ENCODE measurements around the gene SVBP. TPM values are rescaled to one million over a fixed set of nuclear protein-coding genes. Genes with fewer than 3 reads are reported as not detected.
A peak's percentile ranks its signal among the peaks of the same experiment; 100 is the strongest.

SVBP gene
- total and polyA plus RNA-seq, 2 donors (not counting 3 experiments of a cell fraction or from before 2014, with no cell fraction given), result 18.1 to 24.1 TPM

DNA sequence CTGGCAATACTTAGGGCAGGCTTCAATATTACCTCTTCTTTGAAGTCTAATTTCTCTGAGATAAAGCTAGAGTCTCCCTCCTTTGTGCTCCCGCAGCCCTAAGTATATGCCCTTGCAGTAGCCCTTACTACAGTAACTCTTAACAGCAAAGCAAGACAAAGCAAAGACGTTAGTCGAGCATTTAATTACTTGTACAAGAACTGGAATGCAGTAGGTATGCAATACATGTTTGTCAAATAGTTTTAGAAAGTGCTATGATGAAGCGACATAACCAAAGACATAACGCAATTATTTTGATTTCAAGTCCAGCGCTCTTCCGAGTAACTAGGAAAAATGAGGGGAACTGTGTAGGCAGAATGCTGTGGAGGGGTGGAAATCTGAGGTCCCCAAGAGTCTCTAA, 51.9 kb downstream of the SVBP start:
- no TSS peak for BruUV-seq (replicated peaks)
- CTCF ChIA-PET, result interaction anchor here (0.7 to 3.7 kb wide), 16 partner anchors 7 to 592 kb away, joined by 3 to 32 read pairs (median 6); partner anchors contain the start of genes ERMAP, TMEM269 and ZNF691
- intact Hi-C loops (cut with micrococcal nuclease), result loop anchor here (5.0 kb wide), 2 partner anchors 157 to 308 kb away; partner anchors contain the start of genes PPCS and ZMYND12

More for the DNA sequence above, 51.9 kb downstream of the SVBP start:
- no peak for TF ChIP-seq POLR2A (IDR thresholded peaks at IDR 0.05; ENCODE audit: low read depth, low read length)
- TF ChIP-seq EZH2 (IDR thresholded peaks at IDR 0.05; ENCODE audit: borderline replicate concordance, low read depth, low read length, severe bottlenecking), result no peak
- TF ChIP-seq JUN (IDR thresholded peaks at IDR 0.05; ENCODE audit: borderline replicate concordance, insufficient read depth, insufficient read length, low read depth), result no peak
- TF ChIP-seq, protein P1, sequence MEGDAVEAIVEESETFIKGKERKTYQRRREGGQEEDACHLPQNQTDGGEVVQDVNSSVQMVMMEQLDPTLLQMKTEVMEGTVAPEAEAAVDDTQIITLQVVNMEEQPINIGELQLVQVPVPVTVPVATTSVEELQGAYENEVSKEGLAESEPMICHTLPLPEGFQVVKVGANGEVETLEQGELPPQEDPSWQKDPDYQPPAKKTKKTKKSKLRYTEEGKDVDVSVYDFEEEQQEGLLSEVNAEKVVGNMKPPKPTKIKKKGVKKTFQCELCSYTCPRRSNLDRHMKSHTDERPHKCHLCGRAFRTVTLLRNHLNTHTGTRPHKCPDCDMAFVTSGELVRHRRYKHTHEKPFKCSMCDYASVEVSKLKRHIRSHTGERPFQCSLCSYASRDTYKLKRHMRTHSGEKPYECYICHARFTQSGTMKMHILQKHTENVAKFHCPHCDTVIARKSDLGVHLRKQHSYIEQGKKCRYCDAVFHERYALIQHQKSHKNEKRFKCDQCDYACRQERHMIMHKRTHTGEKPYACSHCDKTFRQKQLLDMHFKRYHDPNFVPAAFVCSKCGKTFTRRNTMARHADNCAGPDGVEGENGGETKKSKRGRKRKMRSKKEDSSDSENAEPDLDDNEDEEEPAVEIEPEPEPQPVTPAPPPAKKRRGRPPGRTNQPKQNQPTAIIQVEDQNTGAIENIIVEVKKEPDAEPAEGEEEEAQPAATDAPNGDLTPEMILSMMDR (IDR thresholded peaks at IDR 0.05; ENCODE audit: extremely low read depth in 1 of 2, insufficient read depth in 1 of 2, low read depth in 1 of 2, low read length in 2 of 2), result no peak
- TF ChIP-seq GATA2 (IDR thresholded peaks at IDR 0.05; ENCODE audit: insufficient read depth, insufficient read length, low read depth, low read length), result no peak
- TF ChIP-seq FOS (IDR thresholded peaks at IDR 0.05; ENCODE audit: borderline replicate concordance, insufficient read depth, low read length), result no peak
- TF ChIP-seq, protein P2, sequence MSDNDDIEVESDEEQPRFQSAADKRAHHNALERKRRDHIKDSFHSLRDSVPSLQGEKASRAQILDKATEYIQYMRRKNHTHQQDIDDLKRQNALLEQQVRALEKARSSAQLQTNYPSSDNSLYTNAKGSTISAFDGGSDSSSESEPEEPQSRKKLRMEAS (IDR thresholded peaks at IDR 0.05; ENCODE audit: insufficient read depth, insufficient read length), result no peak
- TF ChIP-seq MYC (IDR thresholded peaks at IDR 0.05; ENCODE audit: low read depth, low read length), result no peak
- TF ChIP-seq POLR2AphosphoS5 (IDR thresholded peaks at IDR 0.05; ENCODE audit: insufficient read depth, low read depth, low read length), result no peak
- Histone ChIP-seq H3K9me1 (replicated peaks; ENCODE audit: control insufficient read depth, extremely low read depth, insufficient read depth, low read length) (no peaks in the 10 kb centered on the region), H3K4me3 (replicated peaks in 1 of 3; ENCODE audit: insufficient read depth in 1 of 3, low read depth in 1 of 3, low read length in 3 of 3) (peak overlapping the region; percentile 54 to 90 (median 65)), H3K79me2 (ENCODE audit: control insufficient read depth, insufficient read depth, low read length) (peaks cover 56% of the 10 kb centered on the region), H3K9me3 (replicated peaks; ENCODE audit: control insufficient read depth, insufficient read depth, low read length) (no peaks in the 10 kb centered on the region), H3K4me1 (ENCODE audit: control insufficient read depth, extremely low read depth, insufficient read depth, low read length) (peaks cover 20% of the 10 kb centered on the region), H3K27ac (ENCODE audit: insufficient read depth, low read depth, low read length) (peak overlapping the region; percentile 62), H2AFZ (ENCODE audit: low read depth, low read length) (peak overlapping the region; percentile 6), H3K27me3 (ENCODE audit: control insufficient read depth in 2 of 2, insufficient read depth in 2 of 2, low read length in 2 of 2) (no peaks in the 10 kb centered on the region), H4K20me1 (replicated peaks; ENCODE audit: control insufficient read depth, extremely low read depth, insufficient read depth, low read length) (no peaks in the 10 kb centered on the region), H3K9ac (replicated peaks; ENCODE audit: extremely low read depth, insufficient read depth, low read length) (peak overlapping the region; percentile 76), H3K4me2 (ENCODE audit: insufficient read depth, low read length) (peak overlapping the region; percentile 95), H3K36me3 (ENCODE audit: control insufficient read depth in 2 of 2, extremely low read depth in 1 of 2, insufficient read depth in 2 of 2, low read length in 2 of 2) (peaks cover 0 to 4% of the 10 kb centered on the region in 2 experiments)
- POLR2A ChIA-PET, result interaction anchor here (0.9 kb wide), 2 partner anchors 52 to 83 kb away, joined by 4 to 10 read pairs; partner anchors contain the start of gene YBX1
- DNase-seq (ENCODE audit: low read depth, low spot score) (peak; percentile 54), FAIRE-seq (peak; percentile 73)
- dilution Hi-C loops (cut with MboI; ENCODE audit: extremely low pct_ligation_motif_present, low sequenced_read_pairs), result no loop called here
